Airway epithelial cell (primary cell): ENCODE data around the gene ZNF775. TPM values are rescaled to one million over a fixed set of nuclear protein-coding genes. Genes with fewer than 3 reads are reported as not detected.

Experiments
- total RNA-seq: library from RNA; depleted of rRNA; stranded (reverse); fragments of >200 nt; gene quantifications from 2 replicates; pipeline ENCODE4 v1.2.3, GENCODE V29; 2015

The ZNF775 gene
- total RNA-seq = 3.4 and 5.1 TPM in 2 replicates

DNA sequence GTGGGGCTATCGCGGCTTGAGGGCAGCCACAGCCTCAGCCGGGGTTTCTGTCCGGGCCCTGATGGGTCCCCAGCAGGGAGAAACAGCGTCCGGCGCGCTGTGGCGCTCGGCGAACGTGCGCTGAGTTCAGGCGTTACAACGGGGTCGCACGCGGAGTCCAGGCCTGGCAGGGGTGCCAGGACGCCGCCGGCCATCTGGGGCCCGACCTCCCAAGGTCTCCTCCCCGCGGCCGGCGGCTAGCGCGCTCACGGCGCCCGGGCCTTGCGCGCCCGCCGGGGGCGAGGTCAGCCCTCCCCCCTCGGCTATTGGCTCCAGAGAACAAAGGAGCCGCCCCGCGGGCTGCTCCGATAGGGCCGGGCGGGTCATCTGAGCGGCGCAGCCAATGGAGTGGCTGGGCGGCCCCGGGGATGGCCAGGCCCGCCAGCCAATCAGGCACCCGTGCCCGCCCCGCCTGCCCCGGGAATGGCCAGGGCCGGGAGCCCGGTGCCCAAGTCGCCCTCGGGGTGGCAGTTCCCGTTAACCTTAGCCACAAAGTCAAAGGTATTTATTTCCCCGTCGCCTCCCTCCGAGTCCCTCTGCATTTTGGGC is at the start of gene ZNF775:
Gene ZNF775, plus strand, starts transcription at position 478 of the 588 bp plus-strand sequence. CDS start 9,141 bp downstream, outside the sequence.

DNA sequence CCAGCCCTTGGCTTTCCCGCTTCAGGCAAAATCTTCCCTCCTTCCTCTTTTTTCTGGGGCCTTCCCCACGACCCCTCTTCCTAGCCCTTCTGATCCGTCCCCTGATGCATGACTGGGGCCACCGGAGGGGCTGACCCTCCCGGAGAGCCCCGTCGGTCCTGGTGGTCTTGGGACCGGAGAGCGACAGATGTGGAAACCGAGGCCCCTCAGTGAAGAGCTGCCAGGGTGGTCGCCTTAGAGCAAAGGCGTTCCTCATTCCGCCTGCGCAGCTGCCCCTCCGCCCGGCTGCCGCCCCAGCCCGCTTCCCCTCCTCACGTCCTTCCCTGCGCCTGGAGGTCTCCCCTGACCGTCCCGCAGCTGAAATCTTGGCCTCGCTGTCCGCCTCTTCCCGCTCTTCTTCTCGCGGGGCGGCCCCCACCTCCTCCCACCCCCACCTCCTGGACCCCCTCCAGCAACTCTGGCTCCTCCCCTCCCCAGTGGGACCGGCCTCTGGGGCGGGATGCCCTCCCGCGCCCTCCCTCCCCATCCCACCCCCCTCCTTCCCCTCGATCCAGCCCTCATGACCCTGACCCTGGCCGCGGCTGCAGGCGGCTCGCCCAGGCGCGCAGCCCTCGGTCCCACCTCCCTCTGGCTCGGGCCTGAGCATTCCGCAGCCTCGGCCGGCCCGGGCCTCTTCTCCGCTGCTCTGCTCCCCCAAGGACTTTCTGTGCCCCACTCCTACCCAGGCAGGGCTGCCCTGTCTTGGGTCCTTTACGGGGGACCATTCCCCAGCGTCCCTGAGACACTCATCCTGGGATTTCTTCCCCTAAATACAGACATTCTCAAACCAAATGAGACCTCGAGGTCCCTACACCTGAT is 37.6 kb upstream of the ZNF775 start, which contains the start of gene RARRES2:
Gene RARRES2, minus strand, starts transcription at position 367 of the 858 bp plus-strand sequence. CDS start 1,020 bp downstream, outside the sequence.

DNA sequence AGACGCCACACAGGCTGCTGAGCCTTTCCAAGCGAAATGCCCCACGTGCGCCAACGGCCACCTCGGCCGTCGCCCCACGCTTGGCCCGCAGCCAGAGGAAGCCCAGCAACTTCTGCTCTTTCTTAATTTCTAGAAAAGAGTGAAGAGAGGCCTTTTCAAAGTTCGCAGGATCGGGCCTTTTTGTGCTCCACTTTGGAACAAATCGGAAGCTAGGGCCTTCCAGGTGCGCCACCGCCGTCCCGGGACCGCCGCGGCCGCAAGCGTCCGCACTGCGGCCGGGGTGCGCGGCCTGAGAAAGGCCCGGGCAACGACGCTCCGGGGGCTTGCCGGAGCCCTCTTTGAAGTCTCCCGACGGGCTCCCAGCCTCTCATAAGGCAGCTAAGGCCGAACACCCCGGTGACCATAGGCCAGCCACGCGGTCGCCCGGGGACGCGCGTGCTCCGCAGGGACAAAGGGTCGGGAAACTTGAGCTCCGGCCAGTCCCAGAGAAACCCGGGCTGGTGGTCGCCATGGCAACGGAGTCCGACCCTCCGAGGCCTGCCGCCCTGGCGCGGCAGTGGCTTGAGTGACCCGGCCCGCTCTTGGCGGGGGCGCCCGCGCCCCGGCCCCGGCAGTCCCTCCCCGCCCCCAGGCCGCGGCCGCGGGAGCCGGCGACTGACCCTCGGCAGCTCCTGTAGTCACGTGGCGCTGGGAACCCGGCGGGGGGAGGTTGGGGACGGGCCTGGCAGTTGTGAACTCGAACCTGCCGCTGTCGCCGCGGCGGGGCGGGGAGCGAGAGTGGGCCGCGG is 10.8 kb upstream of the ZNF775 start, which contains the start of gene REPIN1:
Gene REPIN1, plus strand, starts transcription at position 727 of the 788 bp plus-strand sequence. CDS start 890 bp downstream, outside the sequence.

Other genes with a start within 250 kb of the ZNF775 start
- gene LRRC61, start 56.0 kb upstream of the ZNF775 start, total RNA-seq = 11.0 and 11.1 TPM in 2 replicates
- 0.88 and 1.8 TPM in 2 replicates for gene ACTR3C, start 55.8 kb upstream of the ZNF775 start, total RNA-seq
- gene RARRES2, start 37.7 kb upstream of the ZNF775 start, total RNA-seq = not detected in 2 replicates
- gene REPIN1, start 10.5 kb upstream of the ZNF775 start, total RNA-seq = 65.3 and 70.5 TPM in 2 replicates
- 0.07 TPM in 1 of 2 replicates, not detected in the other for gene GIMAP8, start 71.3 kb downstream of the ZNF775 start, total RNA-seq
- not detected in 2 replicates for gene GIMAP7, start 135.5 kb downstream of the ZNF775 start, total RNA-seq
- not detected in 2 replicates for gene GIMAP4, start 188.1 kb downstream of the ZNF775 start, total RNA-seq